HG02870 (cell line): ENCODE results near the gene ZSCAN12.

Experiments
- ATAC-seq: cut with Tn5 transposase; IDR thresholded peaks from one replicate; pipeline ENCODE4 v1.9.1; 2021; ENCODE audit warnings: mild to moderate bottlenecking, moderate library complexity; ENCODE audit not compliant: unreplicated experiment

Gene ZSCAN12

DNA sequence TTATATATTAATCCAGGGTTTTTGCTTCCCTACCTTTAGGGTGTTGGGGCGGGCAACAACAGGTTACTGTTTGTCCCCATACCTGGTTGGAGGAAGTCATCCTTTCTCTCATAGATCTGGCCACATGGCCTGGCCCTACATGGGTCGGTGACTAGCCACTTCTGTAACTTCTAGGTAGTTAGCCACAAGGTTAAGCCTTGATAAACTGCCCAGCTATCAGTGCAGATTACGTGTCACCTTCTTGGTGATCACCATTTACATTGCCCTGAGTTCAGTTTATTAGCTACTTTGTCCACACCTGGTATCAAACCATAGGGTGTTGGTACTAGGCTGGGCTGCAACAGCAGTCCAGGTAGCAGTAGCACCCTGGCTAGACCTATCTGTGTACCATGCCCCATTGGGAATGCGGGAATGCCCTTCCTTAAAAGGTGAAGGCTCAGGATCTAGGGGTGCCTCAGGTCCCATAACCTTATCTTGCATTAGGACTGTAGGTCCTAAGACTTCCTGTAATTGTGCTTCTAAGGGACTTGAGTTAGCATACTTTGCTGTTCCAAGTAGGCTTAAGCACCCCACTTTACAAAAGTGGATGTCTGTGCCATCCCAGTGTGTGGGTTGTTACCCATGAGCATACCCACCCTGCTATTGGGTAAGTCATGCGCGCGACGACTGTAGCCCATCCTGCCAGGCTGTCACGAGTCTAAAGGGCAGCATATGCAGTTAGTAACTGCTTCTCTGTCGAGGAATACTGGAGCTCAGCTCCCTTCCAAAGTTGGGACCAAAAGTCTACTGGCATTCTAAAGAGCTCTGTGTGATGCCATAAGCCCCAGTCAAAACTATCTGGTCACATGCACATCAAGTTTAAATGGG lies 44.6 kb downstream of the ZSCAN12 start:
- no peak for ATAC-seq

DNA sequence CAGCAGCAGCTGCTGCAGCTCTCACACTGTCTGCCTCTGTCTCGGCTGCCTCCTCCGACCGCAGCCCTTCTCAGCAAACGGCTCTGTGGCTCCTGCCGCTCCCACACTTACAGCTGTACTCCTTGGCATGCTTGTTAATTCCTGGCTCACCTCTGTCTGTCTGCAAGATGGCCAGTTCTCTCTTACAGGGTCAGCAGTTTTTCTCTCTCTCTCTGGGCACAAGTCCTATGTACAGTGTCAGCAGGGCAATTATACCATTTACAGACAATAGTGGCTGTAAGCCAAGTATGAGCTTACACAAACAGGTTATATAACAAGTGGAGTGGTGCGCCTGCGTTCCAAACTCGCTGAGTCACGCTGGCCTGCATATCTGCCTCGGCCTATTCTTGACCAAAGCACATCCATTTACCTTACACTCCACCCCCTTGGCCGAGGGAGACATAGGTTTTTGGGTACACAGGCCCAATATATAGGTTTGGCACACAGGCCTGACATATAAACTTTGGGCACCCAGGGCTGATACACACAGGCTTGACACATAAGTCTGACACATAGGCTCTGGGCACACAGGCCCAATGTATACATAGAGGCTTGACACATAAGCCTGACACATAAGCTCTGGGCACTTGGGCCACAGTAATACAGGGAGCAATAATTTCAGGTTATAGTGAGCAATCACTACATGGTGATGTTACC lies 45.4 kb downstream of the ZSCAN12 start:
- ATAC-seq = no peak

DNA sequence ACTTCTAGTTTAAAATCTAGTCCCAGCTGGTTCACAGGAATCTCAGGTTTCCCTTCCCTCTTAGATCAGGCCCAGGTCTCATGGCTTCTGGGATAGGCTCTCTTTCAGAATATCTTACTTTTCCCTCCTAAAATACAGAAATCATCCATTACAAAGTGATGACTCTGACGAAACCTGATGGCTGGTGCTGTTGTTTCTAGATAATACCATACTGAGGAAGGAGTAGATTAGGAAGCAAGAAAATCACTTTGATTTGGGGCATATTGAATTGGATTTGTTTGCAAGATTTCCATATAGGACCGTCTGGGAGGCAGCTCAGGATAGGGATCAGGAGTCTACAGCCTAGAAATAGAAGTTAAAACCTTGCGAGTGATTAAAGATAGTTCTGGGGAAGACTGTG lies 46.2 kb downstream of the ZSCAN12 start:
- no peak for ATAC-seq

DNA sequence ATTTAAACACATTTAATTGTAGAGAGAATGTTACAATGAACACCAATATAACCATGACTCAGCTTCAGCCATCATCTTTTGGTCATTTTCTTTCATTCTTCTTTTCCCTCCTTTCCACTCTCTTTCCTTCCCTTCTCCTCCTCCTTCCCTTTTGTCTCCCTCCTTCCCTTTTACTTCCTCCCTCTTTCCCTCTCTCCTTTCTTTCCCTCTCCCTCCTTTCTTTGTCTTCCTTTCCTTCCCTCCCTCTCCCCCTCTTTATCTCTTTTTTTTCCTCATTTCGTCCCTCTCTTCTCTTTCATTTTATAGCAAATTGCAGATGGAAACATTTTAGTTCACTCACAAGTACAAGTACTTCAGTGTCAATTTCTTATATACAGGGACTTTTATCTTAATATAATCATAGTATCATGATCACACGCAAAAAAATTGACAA lies 48.0 kb downstream of the ZSCAN12 start:
- no peak for ATAC-seq

DNA sequence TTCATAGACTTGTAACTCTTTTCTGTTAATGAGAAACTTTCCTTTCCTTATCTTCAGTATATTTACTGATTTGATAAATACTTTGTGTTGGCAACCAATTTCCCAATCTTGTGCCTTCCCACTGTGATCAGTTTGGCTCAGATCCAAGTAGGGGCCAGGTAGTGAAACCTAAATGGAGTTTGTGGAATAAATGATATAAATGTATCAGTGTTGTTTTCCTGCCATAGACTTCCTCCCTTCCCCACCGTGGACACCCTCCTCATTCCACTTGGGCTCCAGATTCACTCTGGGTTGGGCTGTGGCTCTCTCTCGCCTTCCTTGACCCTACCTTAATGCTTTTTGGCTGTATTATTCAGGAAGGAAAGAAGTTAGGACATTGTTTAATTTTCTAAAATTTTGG lies 48.5 kb downstream of the ZSCAN12 start:
- no peak for ATAC-seq

DNA sequence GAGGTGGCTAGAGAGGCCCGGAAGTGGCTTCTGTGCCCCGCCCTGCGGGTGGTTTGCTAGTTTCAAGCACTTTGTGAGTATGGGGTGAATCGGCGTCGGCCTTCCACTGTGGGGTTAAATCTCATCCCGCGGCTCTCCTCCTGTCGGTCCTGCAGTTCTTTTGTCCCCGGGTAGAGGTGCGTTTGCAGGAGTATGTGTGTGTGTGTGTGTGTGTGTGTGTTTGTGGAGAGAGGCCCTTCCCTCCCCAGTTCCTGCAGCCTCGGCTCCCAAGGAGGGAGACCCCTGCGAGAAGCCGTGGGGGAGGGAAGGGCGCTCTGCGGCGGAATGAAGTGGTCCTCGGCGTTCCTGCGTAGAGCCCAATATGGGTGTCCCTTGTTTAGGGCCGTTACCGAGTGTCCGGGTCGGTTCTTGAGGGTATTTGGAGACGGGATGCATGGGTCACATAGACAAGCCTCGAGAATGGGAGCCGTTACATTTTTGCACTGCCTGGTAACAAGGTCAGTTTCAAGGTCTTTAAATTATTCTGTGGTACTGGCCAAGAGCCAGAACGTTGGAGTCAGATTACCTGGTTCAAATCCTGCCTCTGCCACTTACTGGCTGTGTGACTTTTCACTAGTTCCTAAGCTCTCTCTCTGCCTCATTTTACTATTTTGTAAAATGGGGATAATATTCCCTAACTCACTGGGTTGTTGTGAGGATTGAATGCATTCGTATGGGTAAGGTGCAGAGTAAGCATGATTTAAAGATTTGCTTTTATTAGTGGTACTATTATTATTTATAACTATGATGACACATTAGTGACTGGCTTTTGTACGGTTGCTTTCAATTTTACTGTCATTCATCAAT lies 49.4 kb downstream of the ZSCAN12 start, which contains the start of gene ZKSCAN3:
Gene ZKSCAN3, plus strand, starts transcription at position 56 of the 846 bp plus-strand sequence. CDS start 9,640 bp downstream, outside the sequence.
- ATAC-seq = peak; percentile 96

DNA sequence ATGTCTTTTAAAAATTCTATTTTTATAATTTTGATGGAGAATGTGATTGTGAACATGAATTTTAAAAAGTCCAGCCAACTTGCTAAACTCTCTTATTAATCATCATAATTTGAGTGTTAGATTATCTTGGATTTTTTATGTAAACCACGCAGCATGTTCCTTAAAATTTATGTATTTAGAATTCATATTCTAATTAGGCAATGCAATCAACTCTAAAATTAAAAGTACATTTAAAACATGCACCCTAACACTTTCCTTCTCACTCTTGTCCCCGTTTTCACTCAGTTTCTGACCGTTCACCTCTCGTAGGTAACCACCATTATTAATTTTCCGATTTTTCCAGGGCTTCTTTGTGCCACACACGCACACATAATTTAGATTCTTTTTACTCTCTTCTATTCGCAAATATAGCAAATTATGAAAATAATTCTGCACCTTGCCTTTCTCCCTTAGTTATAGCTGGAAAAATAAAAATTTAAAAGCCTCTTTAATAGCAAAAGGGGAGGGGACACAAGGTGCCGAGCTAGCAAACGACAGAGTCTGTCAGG lies 50.1 kb downstream of the ZSCAN12 start:
- ATAC-seq = peak; percentile 13

DNA sequence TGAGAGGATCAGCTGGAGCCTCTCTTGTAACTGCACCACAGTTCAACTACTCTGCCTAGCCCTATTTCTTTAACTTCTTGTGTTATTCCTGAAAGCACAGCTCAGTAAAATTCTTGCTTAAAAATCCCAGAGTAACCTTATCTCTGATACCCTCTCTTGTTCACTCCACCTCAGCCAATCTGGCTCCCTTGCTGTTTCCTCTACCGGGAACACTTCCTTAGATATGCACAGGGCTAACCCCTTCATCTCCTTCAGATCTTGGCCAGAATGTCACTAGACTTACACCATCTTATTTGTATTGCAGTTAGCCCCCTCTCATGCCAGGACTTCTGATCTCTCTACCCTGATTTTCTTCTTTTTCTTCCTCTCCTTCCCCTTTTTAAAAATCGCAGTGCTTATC lies 52.4 kb downstream of the ZSCAN12 start:
- ATAC-seq = no peak

DNA sequence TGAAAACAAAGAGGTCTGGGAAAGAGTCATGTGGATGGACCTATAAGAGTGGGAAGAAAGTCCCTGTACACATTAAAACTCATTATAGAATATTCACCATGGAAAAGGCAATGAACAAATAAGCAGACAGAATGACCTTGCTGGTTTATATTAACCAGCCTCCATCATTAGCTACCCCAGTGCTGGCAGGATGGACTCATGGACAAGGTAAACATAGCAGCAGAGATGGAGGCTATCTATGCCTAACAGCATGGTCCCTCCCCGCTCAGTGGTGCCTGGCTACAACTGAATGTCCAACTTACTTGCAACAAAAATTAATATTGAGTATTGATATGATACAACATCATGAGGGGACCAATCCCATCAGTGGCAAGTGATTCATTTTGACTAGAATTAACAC lies 54.3 kb downstream of the ZSCAN12 start:
- ATAC-seq = no peak

DNA sequence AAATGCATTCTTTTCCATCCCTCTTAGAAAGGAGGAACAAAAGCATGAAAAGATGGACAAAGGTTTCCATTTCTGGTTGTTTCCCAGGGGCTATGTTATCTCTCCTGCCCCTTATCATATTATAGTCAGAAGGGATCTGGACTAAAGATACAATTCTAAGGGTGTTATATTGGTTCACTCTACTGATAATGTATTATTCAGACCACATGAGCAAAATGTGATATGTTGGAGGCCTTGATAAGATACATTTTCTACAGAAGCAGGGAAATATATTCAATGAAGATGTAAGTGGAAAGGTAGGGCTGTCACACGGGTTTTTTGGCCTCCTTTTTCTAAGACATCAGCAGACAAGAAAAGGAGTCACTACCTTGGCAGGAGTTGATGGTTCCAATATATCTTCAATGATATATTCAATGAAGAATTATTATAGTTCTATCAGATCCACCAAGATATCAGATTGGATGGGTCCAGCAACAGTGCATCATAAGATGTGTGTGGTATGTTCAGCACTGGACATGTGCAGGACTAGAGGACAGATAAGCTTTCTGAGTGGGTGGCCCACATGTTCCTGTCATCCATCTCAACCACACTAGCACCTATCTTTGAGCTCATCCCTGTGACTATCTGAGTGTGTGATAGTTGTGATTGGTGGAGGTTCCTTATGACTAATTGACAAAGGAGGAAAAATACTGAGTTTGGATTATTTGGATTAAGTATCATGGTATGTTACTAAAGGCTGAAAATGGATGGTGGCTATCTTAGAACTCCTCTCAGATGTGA lies 55.5 kb downstream of the ZSCAN12 start:
- ATAC-seq = no peak

DNA sequence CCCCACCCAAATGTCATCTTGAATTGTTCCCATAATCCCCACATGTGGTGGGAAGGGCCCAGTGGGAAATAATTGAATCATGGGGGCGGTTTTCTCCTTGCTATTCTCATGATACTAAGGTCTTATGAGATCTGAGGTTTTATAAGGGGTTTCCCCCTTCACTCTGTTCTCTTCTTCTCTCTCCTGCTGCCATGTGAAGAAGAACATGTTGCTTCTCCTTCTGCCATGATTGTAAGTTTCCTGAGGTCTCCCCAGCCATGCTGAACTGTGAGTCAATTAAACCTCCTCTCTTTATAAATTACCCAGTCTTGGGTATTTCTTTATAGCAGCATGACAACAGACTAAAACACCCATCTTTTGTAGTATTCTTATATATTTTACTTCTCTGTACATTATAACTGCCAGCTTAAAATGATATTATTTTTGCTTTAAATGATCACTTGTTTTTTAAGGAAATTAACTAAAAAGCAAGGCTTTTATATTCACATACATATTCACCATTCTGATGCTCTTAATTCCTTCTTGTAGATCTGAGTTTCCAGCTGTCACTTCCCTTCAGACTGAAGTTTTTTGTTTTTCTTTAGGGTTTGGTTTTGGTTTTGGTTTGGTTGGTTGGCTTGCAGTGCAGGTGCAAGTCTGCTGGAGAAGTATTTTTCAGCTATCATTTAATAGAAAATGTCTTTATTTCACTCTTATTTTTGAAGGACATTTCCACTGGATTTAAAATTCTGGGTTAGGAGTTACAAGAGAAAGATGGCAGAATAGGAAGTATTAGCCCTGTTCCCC lies 59.0 kb downstream of the ZSCAN12 start:
- ATAC-seq = no peak

DNA sequence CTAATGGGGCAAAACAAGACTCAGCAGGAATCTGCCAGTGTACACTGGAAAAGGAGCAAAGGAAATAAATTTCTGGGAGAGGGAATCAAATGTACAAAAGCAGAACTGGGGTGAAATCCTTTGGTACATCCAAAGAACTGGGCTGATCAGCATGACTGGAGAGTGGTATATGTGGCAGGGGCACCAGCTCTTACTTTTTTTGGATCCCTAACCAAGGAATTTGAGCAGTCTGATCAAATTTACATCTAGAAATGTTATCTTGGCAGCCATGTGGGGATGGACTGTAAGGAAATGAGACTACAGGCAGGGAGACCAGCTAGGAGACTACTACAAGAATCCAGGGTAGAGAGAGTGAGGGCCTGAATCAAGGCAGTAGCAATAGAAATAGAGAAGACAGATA lies 62.4 kb downstream of the ZSCAN12 start:
- ATAC-seq = no peak

DNA sequence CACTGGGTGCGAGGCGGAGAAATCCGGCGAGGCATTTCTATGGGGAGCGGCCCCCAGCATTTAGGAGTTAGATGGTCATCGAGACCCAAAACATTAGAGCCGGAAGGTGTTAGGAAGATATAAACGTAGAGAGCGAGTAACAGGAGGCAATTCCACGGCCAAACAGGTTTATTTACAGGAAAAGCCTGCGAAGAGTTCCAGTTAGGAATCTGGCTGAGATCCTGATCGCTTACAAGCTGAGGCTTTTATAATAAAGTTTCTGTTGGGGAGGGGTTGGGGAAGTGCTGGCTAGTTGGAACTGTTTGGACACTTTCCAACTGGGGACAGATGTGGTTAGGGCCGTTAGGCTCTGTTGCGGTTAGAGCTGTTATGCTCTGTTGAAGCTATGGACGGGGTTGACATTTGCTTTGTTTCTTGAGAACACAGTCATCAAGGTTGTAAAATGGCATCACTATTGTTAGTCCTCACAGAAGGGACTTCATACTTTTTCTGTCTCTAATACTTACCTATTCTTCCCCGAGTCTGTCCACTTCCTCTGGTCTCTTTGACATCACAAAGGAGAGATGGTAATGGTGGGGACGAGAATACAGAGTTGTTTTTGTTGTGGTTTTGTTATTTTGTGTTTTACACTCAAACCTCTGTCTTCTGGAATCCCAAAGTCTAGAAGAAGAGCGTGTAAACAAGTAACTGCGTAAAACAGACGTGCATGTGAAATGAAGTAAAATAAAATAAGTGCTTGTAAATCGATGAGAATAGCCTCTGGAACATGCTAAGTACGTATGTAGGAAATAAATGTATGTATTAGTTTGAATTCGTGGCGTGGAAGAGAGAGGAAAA lies 63.0 kb downstream of the ZSCAN12 start:
- ATAC-seq = peak; percentile 28

DNA sequence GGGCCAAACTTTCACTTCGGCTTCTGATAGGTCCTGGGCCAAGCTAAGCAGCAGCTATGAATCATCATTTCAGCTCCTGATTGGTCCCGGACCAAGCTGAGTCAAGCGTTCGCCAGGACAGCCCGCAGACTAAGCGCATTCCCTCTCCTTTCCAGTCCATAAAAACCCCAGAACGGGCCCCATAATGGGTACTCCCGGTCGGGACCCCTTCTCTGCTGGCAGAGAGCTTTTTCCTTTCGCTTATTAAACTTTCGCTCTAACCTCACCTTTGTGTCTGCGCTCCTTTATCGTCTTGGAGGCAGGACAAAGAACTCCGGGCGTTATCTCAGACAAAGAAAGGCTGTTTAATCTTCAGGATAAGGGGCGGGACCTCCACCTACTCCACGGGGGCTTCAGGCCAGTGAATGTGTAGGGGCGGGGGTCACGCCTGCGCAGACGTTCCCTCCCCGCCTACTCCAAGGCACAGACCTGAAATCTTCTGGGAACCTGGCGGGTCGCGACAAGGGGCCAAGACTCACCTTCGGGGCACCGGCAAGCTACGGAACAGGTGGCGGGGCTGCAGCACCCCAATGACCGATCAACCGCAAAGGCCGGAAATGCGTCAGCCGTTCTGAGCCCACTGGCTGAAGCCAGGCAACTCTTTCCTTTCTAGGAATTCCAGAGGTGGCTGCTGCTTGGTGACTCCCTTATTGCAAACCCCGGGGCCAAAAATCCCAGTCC lies 63.8 kb downstream of the ZSCAN12 start, which contains the start of gene ZSCAN31:
Gene ZSCAN31, minus strand, starts transcription at position 585 of the 720 bp plus-strand sequence. CDS start 6,465 bp downstream, outside the sequence.
- peak; percentile 92 for ATAC-seq

DNA sequence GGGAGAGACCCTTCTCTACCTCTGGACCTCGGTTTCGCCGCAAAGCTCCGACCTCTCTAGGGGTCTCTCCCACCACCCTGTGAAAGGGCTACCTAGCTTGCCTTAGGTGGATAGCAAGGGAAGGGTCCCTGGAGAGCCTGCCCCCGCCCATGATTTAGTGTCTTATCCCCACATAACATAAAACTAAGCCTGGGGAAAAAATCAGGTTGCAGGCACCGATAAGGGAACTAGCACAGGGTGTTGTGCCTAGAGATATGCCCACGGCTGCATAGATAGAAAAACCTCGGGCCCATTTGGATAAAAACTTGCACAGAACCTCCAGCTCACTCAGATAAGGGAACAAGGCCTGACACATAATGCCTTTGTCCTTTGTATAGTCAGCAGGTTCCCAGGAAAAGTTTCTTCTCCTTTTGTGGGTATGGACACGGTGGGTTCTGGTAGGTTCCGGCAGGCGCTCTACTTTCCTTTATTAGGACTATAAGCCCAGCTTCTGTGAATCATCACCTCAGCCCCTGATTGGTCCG lies 64.4 kb downstream of the ZSCAN12 start:
- no peak for ATAC-seq

DNA sequence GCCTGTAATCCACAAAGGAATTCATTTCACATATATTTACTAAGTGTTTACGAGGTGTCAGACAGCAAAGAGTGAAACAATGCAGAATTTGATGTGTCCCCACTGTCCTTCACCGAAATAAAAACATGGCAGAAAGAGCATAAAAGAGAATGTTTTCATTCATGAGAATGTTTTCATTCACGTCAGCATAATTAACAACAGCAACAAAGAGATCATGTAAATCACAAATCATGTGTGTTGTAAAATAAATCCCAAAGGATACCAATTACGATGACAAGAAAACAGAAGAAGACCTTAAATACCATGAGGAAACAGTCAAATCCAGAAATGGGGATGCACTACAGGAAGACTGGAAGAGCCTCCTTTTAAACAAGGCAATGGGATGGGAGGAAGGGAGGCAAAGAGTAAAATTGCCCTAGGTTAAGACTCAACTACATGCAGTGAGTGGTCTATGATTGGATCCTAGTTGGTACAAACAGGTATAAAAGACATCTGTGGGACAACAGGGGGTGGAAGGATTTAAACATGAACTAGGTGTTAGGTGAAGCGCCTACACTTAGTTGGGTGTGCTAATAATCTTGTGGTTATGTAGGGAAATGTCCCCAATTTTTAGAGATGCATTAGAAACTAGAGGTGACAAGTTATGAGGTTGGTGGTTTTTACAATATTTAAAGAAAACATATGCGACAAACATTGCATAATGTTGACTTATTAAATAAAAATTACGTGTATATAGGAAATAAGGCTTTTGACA lies 65.1 kb downstream of the ZSCAN12 start:
- ATAC-seq = no peak

DNA sequence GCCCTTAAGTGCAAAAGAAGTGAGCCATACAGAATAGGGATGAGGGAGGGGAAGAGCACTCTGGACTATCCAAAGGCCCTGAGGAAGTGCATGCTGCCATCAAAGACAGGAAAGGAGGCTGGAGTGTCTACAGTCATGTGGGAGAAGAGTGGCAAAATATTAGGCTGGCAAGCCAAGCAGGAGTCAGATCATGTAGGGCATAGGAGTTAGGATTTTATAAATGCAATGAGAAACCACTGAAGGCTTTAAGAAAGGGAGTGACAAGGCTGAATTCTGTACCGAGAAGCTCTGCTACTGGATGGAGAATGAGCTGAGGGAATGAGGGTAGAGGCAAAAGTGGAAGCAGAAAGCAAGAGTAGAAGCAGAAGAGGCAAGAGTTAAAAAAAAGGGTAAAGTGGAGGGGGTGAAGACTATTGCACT lies 65.9 kb downstream of the ZSCAN12 start:
- ATAC-seq = no peak
